ENCODE results near the gene SP7. TPM values are rescaled to one million over a fixed set of nuclear protein-coding genes. Genes with fewer than 3 reads are reported as not detected.

SP7 gene
- total RNA-seq, 1 experiment from 2014 or later = not detected

- no CpG with 5 or more reads among the region's 4 CpGs for WGBS (ENCODE audit: extremely low coverage, insufficient read length, low lambda C conversion rate)
- no peak overlapping the region for H3K4ac ChIP-seq (ENCODE audit: low read depth, low read length)
- H2AFZ ChIP-seq (ENCODE audit: low read length) = no peak overlapping the region
- H2BK5ac ChIP-seq (ENCODE audit: insufficient read length, low read length) = no peak overlapping the region
- no peak overlapping the region for H4K5ac ChIP-seq (ENCODE audit: insufficient read length, low read depth, low read length)
- Mint-ChIP-seq H3K9me3 (no peaks in the 10 kb centered on the region), H3K27ac (peak overlapping the region in 1 of 3 experiments; percentile 44; a peak in 1 of 7 replicates), H3K27me3 (ENCODE audit: low read depth) (no peaks in the 10 kb centered on the region), H3K4me1 (peaks cover 0 to 2% of the 10 kb centered on the region in 2 experiments; a peak in 1 of 4 replicates), H3K36me3 (ENCODE audit: insufficient read depth in 1 of 3, low read depth in 3 of 3) (peaks cover 42 to 70% (median 67%) of the 10 kb centered on the region in 3 experiments), H3K4me3 (0 out of 5 replicates have a peak overlapping the region, but pooled peaks of 1 of the 2 experiments have one; percentile 10)
- no peak overlapping the region for H4K91ac ChIP-seq (ENCODE audit: insufficient read length, low read depth, low read length)
- no peak overlapping the region for H2BK15ac ChIP-seq (ENCODE audit: low read depth, low read length)
- no peak overlapping the region for H2AK5ac ChIP-seq (ENCODE audit: insufficient read length, low read length)
- no peak overlapping the region for H4K8ac ChIP-seq (replicated peaks; ENCODE audit: insufficient read length, low read depth, low read length)
- H3K79me2 ChIP-seq (ENCODE audit: insufficient read depth, low read length) = no peaks in the 10 kb centered on the region
- H3K23ac ChIP-seq (ENCODE audit: insufficient read length, low read depth, low read length) = no peak overlapping the region
- no peak overlapping the region for H3K4me2 ChIP-seq (ENCODE audit: insufficient read depth, insufficient read length, low read length)
- H3K56ac ChIP-seq (ENCODE audit: insufficient read length, low read depth, low read length) = no peak overlapping the region
- no peak overlapping the region for H3K18ac ChIP-seq (ENCODE audit: insufficient read length, low read depth, low read length)
- H3K4me1 ChIP-seq (ENCODE audit: insufficient read depth, low read length) = no peaks in the 10 kb centered on the region
- no peak for DNase-seq
- H3K27me3 ChIP-seq (ENCODE audit: insufficient read depth, low read length) = no peaks in the 10 kb centered on the region
- H3K27ac ChIP-seq (ENCODE audit: insufficient read length, low read depth, low read length) = no peak overlapping the region
- no peak overlapping the region for H3K14ac ChIP-seq (ENCODE audit: insufficient read depth, low read length)
- no peak overlapping the region for H2BK120ac ChIP-seq (ENCODE audit: low read depth, low read length, poor library complexity, severe bottlenecking)
- no peaks in the 10 kb centered on the region for H3K23me2 ChIP-seq (ENCODE audit: insufficient read length, low read depth, low read length, poor library complexity, severe bottlenecking)
- H3K9ac ChIP-seq (ENCODE audit: extremely low read depth, insufficient read length, low read length) = no peak overlapping the region
- no peak overlapping the region for H2BK12ac ChIP-seq (ENCODE audit: insufficient read length, low read depth, low read length)
- no peak overlapping the region for H2BK20ac ChIP-seq (ENCODE audit: low read depth, low read length, poor library complexity, severe bottlenecking)
- H3K79me1 ChIP-seq (ENCODE audit: insufficient read depth, low read depth, low read length, poor library complexity, severe bottlenecking) = no peaks in the 10 kb centered on the region
- H3T11ph ChIP-seq (ENCODE audit: low read length) = no peak overlapping the region
- H3K9me3 ChIP-seq (ENCODE audit: control insufficient read depth, low read depth, low read length) = no peaks in the 10 kb centered on the region
- no peak for TF ChIP-seq CTCF (conservative IDR thresholded peaks at IDR 0.05)
- no peaks in the 10 kb centered on the region for H4K20me1 ChIP-seq (ENCODE audit: control insufficient read depth, insufficient read depth, insufficient read length)
Observed at GRCh38 chr12:53289891-53290290, 46.3 kb downstream of the SP7 start.
